CD4-positive, CD25-positive, alpha-beta regulatory T cell (primary cell): ENCODE measurements around the gene HDAC8. TPM values are rescaled to one million over a fixed set of nuclear protein-coding genes. Genes with fewer than 3 reads are reported as not detected.

Experiments
- ATAC-seq, 2 donors: fragments of 150-1000 bp; cut with Tn5 transposase; one replicate each; pipeline ENCODE4 v1.10.0; 2021; ENCODE audit warnings: low read depth in 2 of 2, moderate number of reproducible peaks in 2 of 2, moderate library complexity in 1 of 2
- DNase-seq, 3 donors: peaks; one replicate each; pipeline versions ENCODE4 v3.0.0 to v3.0.0-alpha.2; 2012 to 2022; ENCODE audit warnings: mixed read lengths in 1 of 3
- H3K27ac ChIP-seq: one replicate; pipeline ENCODE4 v1.7.0; 2013; ENCODE audit warnings: mild to moderate bottlenecking, low read length; ENCODE audit not compliant: insufficient read depth, poor library complexity, severe bottlenecking
- H3K27me3 ChIP-seq: one replicate; pipeline ENCODE4 v1.7.0; 2013; ENCODE audit warnings: low read length; ENCODE audit not compliant: control insufficient read depth, insufficient read depth
- H3K36me3 ChIP-seq: one replicate; pipeline ENCODE4 v1.7.0; 2013; ENCODE audit warnings: mild to moderate bottlenecking, low read length, moderate library complexity; ENCODE audit not compliant: control insufficient read depth, insufficient read depth
- H3K4me1 ChIP-seq: 2 replicates; pipeline ENCODE4 v1.7.0; 2013; ENCODE audit warnings: mild to moderate bottlenecking, low read length; ENCODE audit not compliant: insufficient read depth, control insufficient read depth, poor library complexity, severe bottlenecking
- H3K4me3 ChIP-seq: one replicate; pipeline ENCODE4 v1.7.0; 2013; ENCODE audit warnings: low read depth, mild to moderate bottlenecking, low read length, moderate library complexity
- H3K9me3 ChIP-seq, 2 experiments: 1 replicate in 1 of 2; 2 replicates in 1 of 2; pipeline ENCODE4 v1.7.0; 2013; ENCODE audit warnings: low read length in 2 of 2, mild to moderate bottlenecking in 1 of 2, moderate library complexity in 1 of 2; ENCODE audit not compliant: control insufficient read depth in 2 of 2
- H3K27ac Mint-ChIP-seq, 3 donors: one replicate each; pipeline ENCODE4 v1.8.0; 2020 to 2022; ENCODE audit warnings: mild to moderate bottlenecking in 3 of 3, mixed read lengths in 3 of 3, moderate library complexity in 2 of 3
- H3K27me3 Mint-ChIP-seq: one replicate; pipeline ENCODE4 v1.8.0; 2022; ENCODE audit warnings: mild to moderate bottlenecking, mixed read lengths
- H3K36me3 Mint-ChIP-seq: one replicate; pipeline ENCODE4 v1.8.0; 2020; ENCODE audit warnings: mixed read lengths
- H3K4me1 Mint-ChIP-seq, 4 donors: one replicate each; pipeline ENCODE4 v1.8.0; 2020 to 2022; ENCODE audit warnings: mixed read lengths in 4 of 4, mild to moderate bottlenecking in 1 of 4
- H3K4me3 Mint-ChIP-seq, 4 donors: one replicate each; pipeline ENCODE4 v1.8.0; 2020 to 2022; ENCODE audit warnings: mild to moderate bottlenecking in 4 of 4, mixed read lengths in 4 of 4, moderate library complexity in 3 of 4
- H3K9me3 Mint-ChIP-seq, 7 donors: one replicate each; pipeline ENCODE4 v1.8.0; 2020 to 2022; ENCODE audit warnings: mixed read lengths in 7 of 7, mild to moderate bottlenecking in 3 of 7, moderate library complexity in 2 of 7
- polyA plus RNA-seq, 4 donors: library from polyadenylated mRNA; unstranded; fragments of 300-500 nt; fragmentation: Illumina TruSeq; gene quantifications; one replicate each; pipeline ENCODE4 v1.2.3, GENCODE V29; 2021
- total RNA-seq: library from RNA; stranded (reverse); gene quantifications from one replicate; pipeline ENCODE4 v1.2.3, GENCODE V29; 2022

The HDAC8 gene
- total and polyA plus RNA-seq, 5 donors from 2014 or later, result 14.0 to 22.4 (median 17.6) TPM

DNA sequence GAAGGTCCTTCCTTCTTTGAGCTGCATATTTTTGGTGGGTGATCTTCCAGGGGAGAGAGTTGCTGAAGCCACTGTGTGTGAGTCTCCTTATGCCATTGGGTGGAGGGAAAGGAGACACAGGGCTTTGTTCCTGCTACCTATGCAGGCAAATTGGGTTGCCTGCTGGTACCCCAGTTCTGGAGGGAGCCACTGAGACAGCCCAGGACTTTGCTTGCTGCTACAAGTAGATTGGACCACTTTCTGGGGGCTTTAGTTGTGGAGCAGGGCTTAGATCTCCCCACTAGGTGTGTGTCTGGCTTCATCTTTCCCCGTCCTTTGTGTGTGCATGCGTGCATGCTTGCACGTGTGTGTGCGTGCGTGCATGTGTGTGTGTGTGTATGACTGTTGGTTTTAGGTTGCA lies 276.9 kb downstream of the HDAC8 start:
- H3K27me3 ChIP-seq, result peaks cover 2% of the 10 kb centered on the region
- no peak overlapping the region for H3K4me3 ChIP-seq
- H3K27me3 Mint-ChIP-seq, result peaks cover 53% of the 10 kb centered on the region
- H3K36me3 Mint-ChIP-seq, result no peaks in the 10 kb centered on the region
- no peak overlapping the region for H3K27ac ChIP-seq
- no peaks in the 10 kb centered on the region for H3K9me3 ChIP-seq
- no peak overlapping the region for H3K4me3 Mint-ChIP-seq
- no peaks in the 10 kb centered on the region for H3K36me3 ChIP-seq
- no peak for DNase-seq
- H3K27ac Mint-ChIP-seq, result no peak overlapping the region
- no peaks in the 10 kb centered on the region for H3K4me1 ChIP-seq
- peaks cover 0 to 4% (median 0%) of the 10 kb centered on the region in 4 donors for H3K4me1 Mint-ChIP-seq
- ATAC-seq, result no peak
- H3K9me3 Mint-ChIP-seq, result peaks cover 0 to 1% (median 0%) of the 10 kb centered on the region in 7 donors

GRCh38 chrX:72294497-72294896 lies 278.1 kb downstream of the HDAC8 start:
- Mint-ChIP-seq H3K4me3 (no peak overlapping the region), H3K36me3 (no peaks in the 10 kb centered on the region), H3K9me3 (peaks cover 0 to 5% (median 0%) of the 10 kb centered on the region in 7 donors), H3K4me1 (peaks cover 0 to 4% (median 0%) of the 10 kb centered on the region in 4 donors), H3K27me3 (peaks cover 47% of the 10 kb centered on the region), H3K27ac (no peak overlapping the region)
- H3K27me3 ChIP-seq, result peaks cover 6% of the 10 kb centered on the region
- H3K36me3 ChIP-seq, result no peaks in the 10 kb centered on the region
- H3K27ac ChIP-seq, result no peak overlapping the region
- H3K4me1 ChIP-seq, result no peaks in the 10 kb centered on the region
- no peak overlapping the region for H3K4me3 ChIP-seq
- DNase-seq (no peak), ATAC-seq (no peak)
- H3K9me3 ChIP-seq, result no peaks in the 10 kb centered on the region

DNA sequence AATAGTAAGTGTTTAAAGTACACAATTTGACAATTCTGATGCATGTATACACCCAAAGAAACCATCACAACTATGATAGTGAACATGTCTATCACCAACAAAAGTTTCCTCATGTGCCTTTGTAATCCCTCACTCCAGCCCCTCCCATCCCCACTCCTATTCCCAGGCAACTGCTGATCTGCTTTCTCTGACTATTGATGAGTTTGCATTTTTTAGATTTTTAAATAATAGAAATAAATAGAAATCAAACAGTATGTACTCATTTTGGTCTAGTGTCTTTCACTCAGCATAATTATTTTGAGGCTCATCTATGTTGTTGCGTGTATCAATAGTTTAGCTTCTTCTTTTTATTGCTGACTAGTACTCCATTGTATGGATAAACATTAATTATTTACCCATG lies 290.3 kb downstream of the HDAC8 start:
- DNase-seq (no peak), ATAC-seq (no peak)
- no peak overlapping the region for H3K27ac Mint-ChIP-seq
- H3K4me1 ChIP-seq, result no peaks in the 10 kb centered on the region
- H3K4me3 Mint-ChIP-seq, result no peak overlapping the region
- peaks cover 0 to 1% (median 0%) of the 10 kb centered on the region in 7 donors for H3K9me3 Mint-ChIP-seq
- H3K4me3 ChIP-seq, result no peak overlapping the region
- H3K27me3 Mint-ChIP-seq, result peaks cover 15% of the 10 kb centered on the region
- no peaks in the 10 kb centered on the region for H3K36me3 Mint-ChIP-seq
- no peaks in the 10 kb centered on the region for H3K36me3 ChIP-seq
- no peaks in the 10 kb centered on the region for H3K27me3 ChIP-seq
- H3K9me3 ChIP-seq, result no peaks in the 10 kb centered on the region
- no peak overlapping the region for H3K27ac ChIP-seq
- H3K4me1 Mint-ChIP-seq, result peaks cover 0 to 4% (median 0%) of the 10 kb centered on the region in 4 donors

DNA sequence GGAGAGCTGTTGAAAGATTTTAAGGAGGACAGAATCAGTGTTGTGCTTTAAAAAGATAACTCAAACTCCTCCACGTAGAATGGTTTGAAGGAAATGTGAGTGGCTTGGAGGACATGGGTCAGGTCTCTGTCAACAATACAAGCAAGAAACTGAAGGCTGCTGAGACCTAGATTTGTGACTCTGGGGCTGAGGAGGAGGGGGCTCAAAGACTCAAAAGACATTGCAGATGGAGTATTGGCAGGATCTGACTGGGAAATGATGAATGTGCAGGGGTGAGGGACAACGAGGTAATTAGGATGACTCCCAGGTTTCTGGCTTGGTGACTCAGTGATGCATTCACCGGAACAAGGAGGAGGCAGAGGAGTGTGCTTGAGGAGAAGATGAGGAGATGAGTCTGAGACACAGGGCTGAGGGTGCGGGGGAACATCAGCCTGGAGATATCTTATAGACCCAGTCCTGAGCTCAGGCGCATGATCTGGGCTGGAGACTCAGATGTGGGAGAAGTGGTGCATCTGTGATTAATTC lies 292.3 kb downstream of the HDAC8 start:
- H3K4me3 Mint-ChIP-seq, result no peak overlapping the region
- Histone ChIP-seq H3K9me3 (no peaks in the 10 kb centered on the region), H3K4me3 (no peak overlapping the region), H3K36me3 (peaks cover 2% of the 10 kb centered on the region), H3K4me1 (peaks cover 7% of the 10 kb centered on the region), H3K27ac (no peak overlapping the region), H3K27me3 (no peaks in the 10 kb centered on the region)
- H3K9me3 Mint-ChIP-seq, result peaks cover 0 to 1% (median 0%) of the 10 kb centered on the region in 7 donors
- H3K27me3 Mint-ChIP-seq, result peaks cover 17% of the 10 kb centered on the region
- DNase-seq, result no peak
- peaks cover 0 to 16% (median 4%) of the 10 kb centered on the region in 4 donors for H3K4me1 Mint-ChIP-seq
- no peak overlapping the region for H3K27ac Mint-ChIP-seq
- peaks cover 8% of the 10 kb centered on the region for H3K36me3 Mint-ChIP-seq
- no peak for ATAC-seq

Other genes starting within 250 kb of the HDAC8 start
- gene PHKA1, start 141.5 kb upstream of the HDAC8 start, total RNA-seq, result 0.30 TPM
- under 1 TPM in 1 of 4 donors, not detected in 3; 0.08 TPM for gene PHKA1, start 141.5 kb upstream of the HDAC8 start, polyA plus RNA-seq
- 1.3 TPM for gene DMRTC1B, start 204.0 kb upstream of the HDAC8 start, total RNA-seq
- gene DMRTC1B, start 204.0 kb upstream of the HDAC8 start, polyA plus RNA-seq, result 1 to 10 TPM in 1 of 4 donors, under 1 TPM in 3; 0.31 to 1.7 (median 0.47) TPM
- not detected for gene FAM236B, start 209.8 kb upstream of the HDAC8 start, total RNA-seq
- gene FAM236B, start 209.8 kb upstream of the HDAC8 start, polyA plus RNA-seq, result not detected
- not detected for gene FAM236D, start 235.4 kb upstream of the HDAC8 start, total RNA-seq
- gene FAM236D, start 235.4 kb upstream of the HDAC8 start, polyA plus RNA-seq, result not detected